Panc1 (cell line): ENCODE measurements around the gene PDLIM3. TPM values are rescaled to one million over a fixed set of nuclear protein-coding genes. Genes with fewer than 3 reads are reported as not detected.

Experiments used
- ATAC-seq: fragments of 200-7000 bp; cut with Tn5 transposase; 2 replicates; pipeline ENCODE4 v1.9.1; 2020; ENCODE audit warnings: mild to moderate bottlenecking, moderate library complexity
- BruUV-seq: library from RNA; stranded (reverse); fragments of 400-500 nt; replicated peaks from 2 replicates; lab custom pipeline; 2021; lab: Mats Ljungman, UMichigan
- CTCF ChIA-PET: fragments of 300-600 bp; sonication (Branson Sonifier 250); formaldehyde crosslinking; loops from one replicate; lab custom pipeline; 2022; ENCODE audit warnings: antibody characterized with exemption; lab: Charles Lee
- POLR2A ChIA-PET: fragments of 300-600 bp; sonication (Branson Sonifier 250); formaldehyde crosslinking; loops from one replicate; lab custom pipeline; 2022; ENCODE audit warnings: antibody characterized with exemption; lab: Charles Lee
- DNase-seq: peaks from one replicate; pipeline ENCODE4 v3.0.0-alpha.2; 2010; ENCODE audit warnings: low read depth, low spot score
- H3K27ac ChIP-seq: 2 replicates; pipeline ENCODE4 v1.5.1; 2011; ENCODE audit warnings: mild to moderate bottlenecking, low read length, inconsistent platforms
- H3K27me3 ChIP-seq: fragments of 200-500 bp; sonication (Bioruptor generic); 2 replicates; pipeline ENCODE4 v1.6.0; 2014; ENCODE audit warnings: low read length, inconsistent platforms; ENCODE audit not compliant: control insufficient read depth, insufficient read depth
- H3K36me3 ChIP-seq: fragments of 200-500 bp; sonication (Bioruptor generic); 2 replicates; pipeline ENCODE4 v1.5.1; 2014; ENCODE audit warnings: inconsistent platforms, mild to moderate bottlenecking, low read length, moderate library complexity; ENCODE audit not compliant: control insufficient read depth, insufficient read depth
- H3K4me1 ChIP-seq: 2 replicates; pipeline ENCODE4 v1.5.1; 2011; ENCODE audit warnings: inconsistent platforms, mild to moderate bottlenecking, low read length, moderate library complexity; ENCODE audit not compliant: control insufficient read depth, insufficient read depth
- H3K4me3 ChIP-seq, 2 experiments: 2 replicates each; pipeline ENCODE4 v1.5.1; 2011 to 2012; ENCODE audit warnings: low read depth in 2 of 2, low read length in 2 of 2, mild to moderate bottlenecking in 2 of 2, inconsistent platforms in 1 of 2, moderate library complexity in 1 of 2
- H3K9me3 ChIP-seq: fragments of 200-500 bp; sonication (Bioruptor generic); 2 replicates; pipeline ENCODE4 v1.5.1; 2014; ENCODE audit warnings: low read depth, mild to moderate bottlenecking, inconsistent platforms, low read length, moderate library complexity; ENCODE audit not compliant: control insufficient read depth, insufficient read depth
- CTCF ChIP-seq: fragments of 450-650 bp; IDR thresholded peaks from 2 replicates; pipeline ENCODE4 v1.5.1; 2017; ENCODE audit warnings: mild to moderate bottlenecking
- POLR2AphosphoS5 ChIP-seq: IDR thresholded peaks from 2 replicates; pipeline ENCODE4 v1.6.1; 2012; ENCODE audit warnings: mild to moderate bottlenecking, low read depth, low read length, moderate library complexity
- REST ChIP-seq, 2 experiments: IDR thresholded peaks; 2 replicates each; pipeline ENCODE4 v1.6.1; 2011 to 2012; ENCODE audit warnings: low read depth in 2 of 2, control low read depth in 1 of 2, low read length in 1 of 2, mild to moderate bottlenecking in 1 of 2, moderate library complexity in 1 of 2; ENCODE audit not compliant: insufficient read depth in 1 of 2
- SIN3A ChIP-seq: IDR thresholded peaks from 2 replicates; pipeline ENCODE4 v1.6.1; 2012; ENCODE audit warnings: low read depth, mild to moderate bottlenecking, low read length, moderate library complexity, borderline replicate concordance; ENCODE audit not compliant: insufficient read depth
- TCF7L2 ChIP-seq: IDR thresholded peaks from 2 replicates; pipeline ENCODE4 v1.6.1; 2011; ENCODE audit warnings: mild to moderate bottlenecking, low read depth, low read length, inconsistent platforms
- in situ Hi-C: cut with HindIII; loops from 2 replicates; pipeline ENCODE4 v1.10.0; 2016; ENCODE audit warnings: low sequenced_read_pairs, low pct_unique_long_range_greater_than_20kb
- intact Hi-C: fragments of 100-400 bp; cut with micrococcal nuclease; formaldehyde crosslinking; loops from one replicate; pipeline ENCODE4 v1.10.0; 2022; ENCODE audit not compliant: unreplicated experiment
- total RNA-seq: library from RNA; stranded (reverse); gene quantifications from one replicate; pipeline ENCODE4 v1.2.1, GENCODE V29; 2021; ENCODE audit not compliant: unreplicated experiment

The PDLIM3 gene
- total RNA-seq, 1 experiment from 2014 or later, result 0.10 TPM

GRCh38 chr4:185546335-185546734 lies 11.0 kb upstream of the PDLIM3 start:
- in situ Hi-C loops, result no loop called here
- BruUV-seq, result no TSS peak

GRCh38 chr4:185542626-185543315 lies 7.5 kb upstream of the PDLIM3 start:
- Histone ChIP-seq H3K27ac (no peak overlapping the region), H3K27me3 (no peaks in the 10 kb centered on the region; the same call in 1 of the 2 replicates), H3K4me3 (no peak overlapping the region), H3K36me3 (no peaks in the 10 kb centered on the region), H3K9me3 (no peaks in the 10 kb centered on the region), H3K4me1 (no peaks in the 10 kb centered on the region)
- ATAC-seq, result no peak
- ChIA-PET POLR2A (no interaction called here), CTCF (no interaction called here)
- no peak for TF ChIP-seq TCF7L2
- TF ChIP-seq SIN3A, result no peak
- TF ChIP-seq REST (IDR thresholded peaks at IDR 0.05; ENCODE audit: insufficient read depth in 1 of 2, low read depth in 2 of 2, low read length in 1 of 2), result no peak
- TF ChIP-seq POLR2AphosphoS5, result no peak
- TF ChIP-seq CTCF, result no peak
- intact Hi-C loops (no loop called here), in situ Hi-C loops (no loop called here)
- no TSS peak for BruUV-seq
- no peak for DNase-seq

More at GRCh38 chr4:185546335-185546734, 11.0 kb upstream of the PDLIM3 start:
- CTCF ChIA-PET, result no interaction called here
- Histone ChIP-seq H3K4me3 (no peak overlapping the region), H3K27ac (no peak overlapping the region), H3K27me3 (no peaks in the 10 kb centered on the region), H3K9me3 (no peaks in the 10 kb centered on the region), H3K4me1 (no peaks in the 10 kb centered on the region), H3K36me3 (no peaks in the 10 kb centered on the region)
- DNase-seq (no peak), ATAC-seq (no peak)
- intact Hi-C loops, result no loop called here
- TF ChIP-seq REST (IDR thresholded peaks at IDR 0.05; ENCODE audit: insufficient read depth in 1 of 2, low read depth in 2 of 2, low read length in 1 of 2), result no peak
- no peak for TF ChIP-seq POLR2AphosphoS5
- TF ChIP-seq TCF7L2, result no peak
- TF ChIP-seq SIN3A, result no peak
- no peak for TF ChIP-seq CTCF
- POLR2A ChIA-PET, result no interaction called here
